ENCODE data around the gene FOXJ3.

The FOXJ3 gene

DNA sequence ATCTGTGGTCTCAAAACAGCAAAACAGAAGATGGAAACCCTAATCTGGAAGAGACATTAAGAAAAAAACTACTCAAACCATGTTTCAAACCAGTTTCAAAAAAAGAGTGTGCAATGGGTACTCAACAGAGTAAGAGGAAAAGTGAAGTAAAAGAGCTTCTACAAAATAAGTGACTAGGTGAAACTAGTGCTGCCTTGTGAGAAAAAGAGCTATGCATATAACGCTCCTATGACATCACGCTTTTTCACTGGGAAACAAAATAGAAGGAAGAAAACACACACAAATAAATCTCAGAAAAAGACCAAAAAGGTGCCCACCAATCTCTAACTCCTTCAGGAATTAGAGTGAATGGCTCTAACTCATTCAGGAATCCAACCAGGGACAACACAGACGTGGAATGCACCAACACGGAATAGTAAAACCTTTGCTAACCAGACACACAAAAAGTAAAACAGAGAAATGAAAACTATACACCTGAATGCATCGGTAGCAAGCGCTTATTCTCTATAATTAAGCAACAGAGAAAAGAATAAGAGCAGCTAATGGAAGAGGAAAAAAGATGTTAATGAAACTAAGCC, 1.3 kb downstream of the FOXJ3 start:
- peak; percentile 20 for DNase-seq

DNA sequence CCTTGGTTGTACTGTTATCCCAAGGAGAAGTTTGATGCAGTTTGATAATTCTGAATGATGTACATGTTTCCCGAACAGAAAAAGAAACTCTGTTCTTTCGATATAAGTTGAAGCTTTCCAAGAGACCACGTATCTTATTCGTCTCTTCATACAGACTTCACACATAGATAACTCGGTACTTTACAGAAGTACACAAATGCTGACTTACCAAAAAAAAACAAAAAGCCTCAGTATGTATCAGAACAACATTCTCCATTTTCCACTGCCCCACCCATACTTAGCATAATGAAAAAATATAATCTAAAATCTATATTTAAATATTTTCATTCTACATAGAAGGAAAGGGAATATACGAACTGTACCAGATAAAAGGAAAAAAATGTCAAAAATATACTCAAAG, 2.2 kb downstream of the FOXJ3 start:
- DNase-seq: no peak

DNA sequence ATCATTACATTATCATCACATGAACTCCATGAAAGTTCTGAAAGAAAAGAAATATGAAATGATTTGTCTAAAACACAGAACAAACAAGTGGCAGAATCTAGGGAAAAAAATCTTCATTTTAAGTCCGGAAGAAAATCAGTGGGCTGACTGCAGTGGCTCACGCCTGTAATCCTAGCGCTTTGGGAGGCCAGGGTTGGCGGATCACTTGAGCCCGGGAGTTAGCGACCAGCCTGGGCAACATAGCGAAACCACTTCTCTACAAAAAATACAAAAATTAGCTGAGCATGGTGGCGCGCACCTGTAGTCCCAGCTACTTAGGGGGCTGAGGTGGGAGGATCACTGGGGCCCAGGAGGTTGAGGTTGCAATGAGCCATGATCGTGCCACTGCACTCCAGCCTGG, 4.8 kb downstream of the FOXJ3 start:
- no peak for DNase-seq

DNA sequence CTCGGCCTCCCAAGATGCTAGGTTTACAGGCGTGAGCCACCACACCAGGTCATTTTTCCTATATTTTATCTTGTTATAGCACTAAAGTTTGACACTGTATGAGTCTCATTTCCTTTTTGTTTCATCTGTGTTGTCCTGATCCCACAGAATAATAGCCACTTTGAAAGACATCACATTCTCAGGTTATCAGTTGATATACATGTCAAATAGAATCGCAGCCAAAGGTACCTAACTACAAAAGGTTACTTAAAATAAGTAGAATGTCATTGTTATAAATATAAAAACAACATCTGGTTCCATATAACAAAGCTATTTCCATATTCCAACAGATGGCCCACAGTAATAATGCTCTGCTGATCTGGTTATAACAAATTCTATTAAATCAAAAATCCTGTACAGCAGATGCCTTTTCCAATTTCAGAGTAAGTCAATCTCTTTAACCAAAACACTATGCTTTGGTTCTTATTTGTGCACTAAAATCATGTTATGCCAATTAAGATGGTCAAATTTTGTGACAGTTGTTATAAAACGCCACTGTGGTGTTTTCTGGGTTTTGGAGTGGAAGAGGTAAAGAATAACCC, 6.0 kb downstream of the FOXJ3 start:
- DNase-seq: no peak

DNA sequence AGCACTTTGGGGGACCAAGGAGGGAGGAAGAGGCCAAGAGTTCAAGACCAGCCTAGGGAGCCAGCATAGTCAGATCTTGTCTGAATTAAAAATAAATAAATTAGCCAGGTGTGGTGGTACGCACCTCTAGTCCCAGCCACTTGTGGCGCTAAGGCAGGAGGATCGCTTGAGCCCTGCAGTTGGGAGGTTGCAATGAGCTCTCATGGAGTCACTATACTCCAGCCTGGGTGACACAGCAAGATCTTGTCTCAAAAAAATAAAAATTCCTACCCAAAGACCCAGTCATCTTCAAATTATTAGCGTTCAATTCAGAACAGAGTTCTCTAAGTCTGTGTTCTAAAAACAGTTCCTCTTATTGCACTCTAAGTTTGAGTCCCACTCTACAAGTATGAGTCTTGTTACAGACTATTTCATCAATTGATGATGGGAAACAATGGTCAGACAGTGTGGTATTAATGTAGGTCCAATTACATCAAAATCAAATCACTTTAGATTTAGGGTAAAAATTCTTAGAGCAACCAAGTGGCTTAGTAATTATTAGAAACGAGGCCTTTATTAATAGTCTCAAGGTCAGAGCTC, 6.9 kb downstream of the FOXJ3 start:
- no peak for DNase-seq

DNA sequence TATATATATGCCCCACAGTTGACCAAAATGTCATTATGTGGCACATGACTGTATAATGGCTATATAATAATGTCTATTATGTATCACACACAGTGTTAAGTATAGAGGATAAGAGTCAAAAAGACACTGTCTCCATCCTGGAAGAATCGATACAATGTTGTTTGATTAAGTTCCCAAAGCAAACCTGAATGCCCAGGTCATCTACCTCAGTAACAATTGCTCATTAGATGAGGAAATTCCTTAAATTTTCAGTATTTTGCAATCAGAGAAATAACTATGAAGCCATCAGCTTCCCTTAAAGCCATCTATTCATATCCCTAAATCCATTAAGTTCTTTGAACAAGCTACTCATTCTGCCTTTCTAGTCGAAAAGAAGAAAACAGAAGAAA, 10.0 kb downstream of the FOXJ3 start:
- DNase-seq: no peak

DNA sequence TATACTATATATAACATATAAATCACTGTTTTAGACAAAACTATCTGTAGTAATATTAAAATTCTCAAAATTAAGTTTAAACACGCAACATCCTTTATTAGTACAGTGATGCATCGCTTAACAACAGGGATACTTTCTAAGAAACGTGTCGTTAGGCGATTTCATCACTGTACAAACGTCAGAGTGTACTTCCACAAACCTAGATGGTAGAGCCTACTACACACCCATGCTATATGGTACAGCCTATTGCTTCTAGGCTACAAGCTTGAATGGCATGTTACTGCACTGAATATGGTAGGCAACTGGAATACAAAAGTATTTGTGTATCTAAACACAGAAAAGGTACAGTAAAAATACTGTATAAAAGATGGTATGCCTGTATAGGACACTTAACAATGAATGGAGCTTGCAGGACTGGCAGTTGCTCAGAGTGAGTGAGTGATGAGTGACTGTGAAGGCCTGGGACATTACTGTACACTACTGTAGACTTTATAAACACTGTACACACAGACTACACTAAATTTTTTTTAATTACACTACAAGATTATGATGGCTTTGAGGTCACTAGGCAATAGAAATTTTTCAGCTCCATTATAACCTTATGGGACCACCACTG, 10.5 kb downstream of the FOXJ3 start:
- no peak for DNase-seq

DNA sequence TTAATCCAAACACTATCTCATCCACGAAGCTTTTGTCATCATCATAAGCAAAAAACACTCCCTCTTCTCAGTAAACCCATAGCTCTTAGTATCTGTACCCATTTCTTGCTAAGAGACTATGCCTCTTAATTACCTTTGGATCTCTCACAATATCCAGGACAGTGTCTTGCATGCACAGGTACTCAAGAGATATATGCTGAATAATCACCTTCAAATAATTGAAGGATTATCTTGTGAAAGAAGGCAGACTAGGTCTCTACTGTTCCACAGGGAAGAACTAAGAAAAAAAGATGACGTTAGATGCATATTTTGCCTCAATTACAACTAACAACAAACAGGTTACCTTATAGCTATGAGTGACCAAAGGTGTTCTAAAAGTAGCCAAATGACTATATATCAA, 11.5 kb downstream of the FOXJ3 start:
- DNase-seq: no peak

DNA sequence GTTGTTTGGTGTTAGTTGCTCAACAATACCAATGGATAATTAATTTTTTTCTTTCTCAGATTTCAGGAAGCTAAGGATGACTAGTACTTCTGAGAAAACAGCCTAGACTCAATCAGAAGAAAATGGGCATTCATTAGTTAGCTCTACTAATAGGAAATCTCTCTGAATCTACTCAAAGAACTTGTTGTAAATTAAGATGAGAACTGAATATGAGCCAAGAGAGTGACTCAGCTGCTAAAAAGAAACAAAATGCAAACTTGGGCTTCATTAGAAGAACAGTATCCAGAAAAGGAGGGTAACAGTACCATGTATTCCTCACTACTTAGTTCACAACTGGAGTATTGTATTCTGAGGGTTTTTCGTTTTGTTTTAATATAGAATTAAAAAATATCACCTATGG, 12.5 kb downstream of the FOXJ3 start:
- no peak for DNase-seq

DNA sequence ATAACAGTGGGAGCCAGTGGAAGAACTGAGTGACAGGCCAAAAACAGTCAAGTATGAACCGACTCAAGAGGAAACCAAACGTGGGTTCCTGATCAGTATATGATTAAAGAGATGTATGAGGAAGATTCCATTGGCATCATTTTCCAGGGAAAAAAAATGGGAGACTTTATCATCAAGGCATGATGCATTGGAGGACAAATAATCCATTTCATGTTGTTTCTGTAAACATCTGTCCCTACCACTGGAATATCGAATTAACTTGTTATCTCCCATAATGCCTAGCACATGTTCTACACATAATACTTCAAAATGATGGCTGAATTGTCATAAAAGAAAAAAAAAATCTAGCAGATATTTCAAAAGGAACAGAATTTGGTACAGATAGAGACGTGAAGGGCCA, 13.3 kb downstream of the FOXJ3 start:
- no peak for DNase-seq

DNA sequence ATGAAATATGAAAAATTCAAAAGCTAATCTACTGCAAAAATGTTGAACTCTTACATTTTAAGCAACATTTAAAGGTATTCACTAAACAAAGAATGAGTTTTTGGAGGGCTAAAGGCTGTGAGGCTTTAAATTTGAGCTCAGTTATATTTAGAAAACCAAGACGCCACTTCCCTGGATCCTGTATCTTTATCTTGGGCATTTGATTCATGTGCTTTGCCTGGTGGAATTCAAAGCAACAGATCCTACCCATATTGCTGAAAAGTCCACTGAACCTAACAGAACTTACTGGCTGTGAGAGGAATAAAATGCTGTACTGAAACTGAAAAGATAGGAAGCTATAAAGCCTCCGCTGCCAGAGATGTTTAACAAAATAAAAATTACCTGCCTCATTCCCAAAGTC, 14.3 kb downstream of the FOXJ3 start:
- DNase-seq: no peak

DNA sequence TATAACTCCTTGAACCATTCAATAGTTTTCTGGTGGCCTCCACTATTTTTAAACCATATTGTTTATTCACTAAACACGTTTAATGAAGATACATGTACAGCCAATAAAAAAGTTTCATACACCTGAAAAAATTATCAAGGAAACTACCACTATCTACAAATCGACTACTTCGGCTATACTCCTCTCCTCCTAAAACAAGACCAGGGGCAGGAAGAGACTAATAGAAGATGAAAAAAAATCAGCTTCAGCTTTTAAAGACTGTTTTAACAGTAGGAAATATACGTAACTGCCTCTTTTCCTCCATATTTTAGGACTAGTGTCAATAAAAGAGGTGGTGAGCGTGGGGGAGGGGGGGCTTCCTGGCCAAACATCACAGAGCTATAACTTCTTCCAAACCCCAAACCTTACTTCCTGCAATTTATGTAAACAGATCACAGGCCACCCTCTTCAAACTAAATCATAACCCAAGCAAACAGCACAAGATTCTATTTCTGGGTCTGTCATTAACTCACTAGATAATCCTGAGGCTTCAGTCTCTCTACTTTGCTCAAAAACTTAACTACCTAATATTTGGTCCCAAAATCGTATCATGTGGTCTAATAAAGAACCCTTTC, 15.1 kb downstream of the FOXJ3 start:
- peak; percentile 49 for DNase-seq

DNA sequence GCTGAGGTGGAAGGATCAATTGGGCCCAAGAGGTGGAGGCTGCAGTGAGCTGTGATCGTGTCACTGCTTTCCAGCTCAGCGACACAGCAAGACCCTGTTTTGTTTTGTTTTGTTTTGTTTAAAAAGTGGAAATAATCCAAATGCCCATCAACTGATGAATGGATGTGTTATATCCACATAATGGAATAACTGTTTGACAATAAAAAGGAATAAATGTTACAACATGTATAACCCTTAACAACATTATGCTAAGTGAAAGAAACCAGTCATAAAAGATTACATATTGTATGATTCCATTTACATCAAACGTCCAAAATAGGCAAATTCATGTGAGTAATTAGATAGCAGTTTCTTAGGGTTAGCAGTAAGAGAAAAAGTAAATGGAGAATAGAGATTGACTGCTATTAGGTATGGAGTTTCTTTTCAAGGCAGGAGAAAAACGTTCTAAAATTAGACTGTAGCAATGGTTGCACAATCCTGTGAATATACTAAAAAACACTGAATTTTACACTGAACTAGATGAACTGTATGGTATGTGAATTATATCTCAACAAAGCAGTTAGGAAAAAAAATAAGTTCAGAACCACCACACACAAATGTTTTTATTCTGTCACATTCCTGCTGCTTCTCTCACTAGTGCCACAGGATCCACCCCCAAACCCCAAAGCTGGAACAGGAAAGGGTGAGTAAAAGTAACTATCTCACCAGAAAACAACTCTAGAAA, 15.7 kb downstream of the FOXJ3 start:
- DNase-seq: peak; percentile 28

DNA sequence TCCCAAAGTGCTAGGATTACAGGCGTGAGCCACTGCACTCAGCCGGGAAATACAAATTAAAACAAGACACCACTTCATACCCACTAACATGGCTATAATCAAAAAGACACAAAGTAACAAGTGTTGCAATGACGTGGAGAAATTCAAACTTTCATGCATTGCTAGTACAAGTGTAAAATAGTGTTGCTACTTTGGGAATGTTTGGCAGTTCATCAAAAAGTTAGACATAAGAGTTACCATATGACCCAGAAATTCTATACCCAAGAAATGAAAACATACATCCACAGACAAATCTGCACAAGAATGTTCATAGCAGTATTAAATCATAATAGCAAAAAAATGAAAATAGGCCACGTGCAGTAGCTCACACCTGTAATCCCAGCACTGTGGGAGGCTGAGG, 16.4 kb downstream of the FOXJ3 start:
- DNase-seq: no peak

DNA sequence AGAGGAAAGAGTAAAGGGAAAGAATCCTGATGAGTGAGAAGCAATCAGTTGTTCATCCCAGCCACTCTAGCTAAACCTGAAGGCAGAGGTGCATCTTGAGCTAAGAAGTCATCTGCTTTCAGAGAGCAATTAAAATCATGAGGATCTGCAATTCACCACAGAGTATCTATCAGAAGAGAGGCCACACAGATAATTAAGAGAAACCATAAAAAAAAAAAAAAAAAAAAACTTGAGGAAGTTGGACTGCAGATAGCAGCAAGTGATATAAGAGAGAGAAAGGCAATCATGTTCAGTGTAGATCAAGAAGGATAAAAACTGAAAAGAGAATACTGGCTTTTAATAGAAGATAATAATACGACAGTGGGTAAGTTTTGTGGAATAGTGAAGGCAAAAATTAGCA, 17.7 kb downstream of the FOXJ3 start:
- peak; percentile 58 for DNase-seq

DNA sequence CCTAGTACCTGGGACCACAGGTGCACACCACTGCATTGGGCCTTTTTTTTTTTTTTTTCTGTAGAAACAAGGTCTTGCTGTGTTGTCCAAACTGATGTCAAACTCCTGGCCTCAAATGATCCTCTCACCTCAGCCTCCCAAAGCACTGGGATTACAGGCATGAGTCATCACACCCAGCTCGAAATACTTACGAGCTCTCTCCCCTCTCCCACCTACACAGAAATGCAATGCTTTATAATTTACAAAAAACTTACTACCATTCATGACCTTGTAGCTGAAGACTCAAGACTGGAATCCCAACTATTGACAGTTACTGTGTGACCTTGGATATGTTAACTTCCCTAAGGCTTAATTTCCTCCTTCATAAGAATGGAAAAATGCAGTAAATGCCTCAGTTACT, 18.7 kb downstream of the FOXJ3 start:
- no peak for DNase-seq

DNA sequence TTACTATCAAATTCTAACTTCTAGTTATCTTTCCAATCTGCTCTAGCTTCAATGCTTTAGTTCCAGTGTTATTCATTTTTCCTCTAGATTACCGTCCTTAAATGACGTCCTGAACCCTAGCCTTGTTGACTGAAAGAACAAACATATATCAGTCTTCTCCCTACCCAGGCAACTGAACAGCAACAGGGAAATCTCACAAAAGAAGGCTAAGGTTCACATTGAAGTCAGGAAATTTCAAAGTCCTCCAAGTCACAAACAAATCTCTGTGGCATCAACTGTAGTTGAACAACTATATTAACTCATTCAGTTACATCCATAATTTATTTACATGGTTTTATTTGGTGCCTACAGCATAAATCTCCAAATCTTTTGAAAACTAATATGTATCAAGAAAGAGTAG, 19.5 kb downstream of the FOXJ3 start:
- no peak for DNase-seq

DNA sequence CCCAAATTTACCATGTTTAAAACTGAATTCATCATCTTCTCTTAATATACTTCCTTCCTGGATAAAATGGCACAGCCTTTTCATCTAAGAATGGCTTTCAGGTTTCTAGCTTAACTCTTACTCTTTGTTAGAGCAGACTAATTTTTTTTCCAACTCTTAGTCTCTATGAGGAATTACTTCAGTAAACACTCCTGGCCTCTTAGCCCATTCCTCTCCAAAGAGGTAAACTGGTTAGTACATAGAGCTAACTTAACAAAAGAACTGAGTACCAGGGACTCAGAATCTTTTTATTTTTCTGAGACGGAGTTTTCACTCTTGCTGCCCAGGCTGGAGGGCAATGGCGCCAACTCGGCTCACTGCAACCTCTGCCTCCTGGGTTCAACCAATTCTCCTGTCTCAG, 21.1 kb downstream of the FOXJ3 start:
- DNase-seq: no peak

DNA sequence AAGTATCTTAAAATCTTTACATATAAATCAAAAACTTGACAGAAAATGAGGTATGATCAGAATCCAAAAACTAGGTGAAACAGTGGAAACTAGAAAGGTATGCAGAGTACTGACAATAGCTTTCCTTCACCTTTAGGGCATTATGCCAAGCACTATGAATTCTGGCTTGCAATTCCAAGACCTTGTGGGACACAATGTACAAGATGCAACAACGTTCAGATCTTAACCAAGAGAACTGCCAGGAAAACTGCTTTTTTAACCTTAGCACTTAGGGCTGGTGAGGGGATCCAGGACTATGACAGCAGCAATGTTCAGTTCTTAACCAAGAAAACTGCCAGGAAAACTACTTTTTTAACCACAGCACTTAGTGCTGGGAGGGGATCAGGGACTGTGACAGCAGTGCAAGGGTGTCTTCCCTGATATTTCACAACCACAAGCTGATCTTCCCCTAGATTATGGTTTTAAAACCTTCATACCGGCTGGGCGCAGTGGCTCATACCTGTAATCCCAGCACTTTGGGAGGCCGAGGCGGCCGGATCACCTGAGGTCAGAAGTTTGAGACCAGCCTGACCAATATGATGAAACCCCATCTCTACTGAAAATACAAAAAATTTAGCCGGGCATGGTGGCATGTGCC, 22.3 kb downstream of the FOXJ3 start:
- peak; percentile 24 for DNase-seq

DNA sequence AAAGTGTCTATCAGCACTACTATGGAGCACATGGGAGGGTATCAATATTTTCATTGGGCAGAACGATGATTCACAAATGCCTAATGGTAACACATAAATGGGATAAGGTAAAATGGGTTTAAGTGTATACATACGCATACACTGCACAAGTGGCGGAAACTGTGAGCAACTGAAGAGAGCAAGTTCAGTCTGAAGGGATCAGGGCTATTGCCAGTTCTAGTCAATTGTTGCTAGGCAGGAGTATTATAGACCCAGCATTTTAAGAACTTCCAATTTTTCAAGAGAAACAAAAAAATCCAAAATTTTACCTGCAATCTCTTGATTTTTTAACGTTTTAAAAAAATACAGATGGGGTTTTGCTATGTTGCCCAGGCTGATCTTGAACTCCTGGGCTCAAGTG, 23.1 kb downstream of the FOXJ3 start:
- DNase-seq: no peak

DNA sequence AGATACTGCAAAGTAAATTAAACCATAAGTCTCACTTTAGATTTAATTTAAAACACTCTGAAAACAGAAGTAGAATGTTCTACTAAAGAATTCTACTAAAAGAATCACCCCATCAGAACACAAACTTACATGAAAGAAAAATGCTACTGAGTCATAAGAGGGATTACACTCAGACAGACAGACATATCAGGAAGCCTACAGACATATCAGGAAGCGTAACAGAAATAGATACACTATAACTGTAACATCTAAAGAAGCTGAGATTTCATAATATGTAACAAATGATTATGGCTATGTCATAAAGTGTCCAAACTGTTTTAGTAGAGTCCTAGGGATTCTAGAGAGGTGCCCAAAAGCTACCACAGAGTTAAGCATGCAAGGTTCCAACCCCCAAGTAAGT, 23.9 kb downstream of the FOXJ3 start:
- DNase-seq: no peak

DNA sequence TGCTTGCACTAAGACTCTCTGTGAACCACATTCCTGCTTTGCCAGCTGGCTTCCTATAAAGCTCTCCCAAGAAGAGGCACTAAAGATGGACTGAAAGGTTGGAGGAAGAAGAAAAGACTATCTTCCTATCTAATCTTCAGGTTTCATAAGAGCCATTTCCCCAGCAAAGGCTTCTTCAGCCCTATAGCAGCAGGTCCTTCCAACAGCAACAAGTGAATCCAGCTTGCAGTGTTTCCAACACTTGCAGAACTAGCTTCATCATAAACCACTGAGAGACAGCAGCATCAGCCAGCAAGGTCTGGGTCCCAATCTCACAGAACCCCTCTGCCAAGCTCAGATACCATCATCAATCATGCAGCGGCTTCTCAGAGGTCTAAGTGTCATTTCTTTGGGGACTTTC, 28.1 kb downstream of the FOXJ3 start:
- DNase-seq: no peak

DNA sequence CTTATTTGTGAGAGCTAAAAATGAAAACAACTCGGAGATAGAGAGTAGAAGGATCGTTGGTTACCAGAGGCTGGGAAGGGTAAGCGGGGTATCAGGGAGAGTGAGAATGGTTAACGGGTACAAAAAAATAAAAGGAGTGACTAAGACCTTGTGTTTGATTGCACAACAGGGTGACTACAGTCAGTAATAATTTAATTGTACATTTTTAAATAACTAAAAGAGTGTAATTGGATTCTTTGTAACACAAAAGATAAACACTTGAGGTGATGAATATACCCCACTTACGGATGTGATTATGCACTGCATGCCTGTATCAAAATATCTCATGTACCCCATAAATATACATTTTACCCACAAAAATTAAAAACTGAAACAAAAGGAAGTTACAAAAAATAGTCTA, 29.4 kb downstream of the FOXJ3 start:
- DNase-seq: no peak
